HG03354 (cell line): ENCODE measurements around the gene MAP6.

Source experiments
- ATAC-seq: cut with Tn5 transposase; IDR thresholded peaks from one replicate; pipeline ENCODE4 v1.9.1; 2021; ENCODE audit warnings: mild to moderate bottlenecking; ENCODE audit not compliant: unreplicated experiment, poor library complexity, severe bottlenecking

MAP6 gene

DNA sequence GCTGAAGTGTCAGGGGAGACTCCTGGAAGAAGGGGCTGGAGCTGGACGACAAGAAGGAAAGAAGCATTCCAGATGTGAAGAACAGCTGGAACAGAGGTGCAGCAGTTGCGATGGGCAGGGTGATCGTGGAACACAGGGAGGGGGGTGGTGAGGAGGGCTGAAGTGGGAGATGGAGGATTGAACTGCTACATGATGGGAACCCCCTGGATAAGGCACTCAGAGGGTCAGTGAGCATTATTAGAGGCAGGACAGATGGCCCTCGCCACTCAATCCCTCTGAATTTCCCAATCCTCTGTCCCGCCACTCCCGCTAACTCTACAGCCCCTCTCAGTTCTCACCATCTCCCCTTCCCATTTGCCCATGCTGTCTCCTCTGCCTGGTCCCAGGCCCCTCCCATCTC is 92.8 kb downstream of the MAP6 start:
- ATAC-seq: no peak

DNA sequence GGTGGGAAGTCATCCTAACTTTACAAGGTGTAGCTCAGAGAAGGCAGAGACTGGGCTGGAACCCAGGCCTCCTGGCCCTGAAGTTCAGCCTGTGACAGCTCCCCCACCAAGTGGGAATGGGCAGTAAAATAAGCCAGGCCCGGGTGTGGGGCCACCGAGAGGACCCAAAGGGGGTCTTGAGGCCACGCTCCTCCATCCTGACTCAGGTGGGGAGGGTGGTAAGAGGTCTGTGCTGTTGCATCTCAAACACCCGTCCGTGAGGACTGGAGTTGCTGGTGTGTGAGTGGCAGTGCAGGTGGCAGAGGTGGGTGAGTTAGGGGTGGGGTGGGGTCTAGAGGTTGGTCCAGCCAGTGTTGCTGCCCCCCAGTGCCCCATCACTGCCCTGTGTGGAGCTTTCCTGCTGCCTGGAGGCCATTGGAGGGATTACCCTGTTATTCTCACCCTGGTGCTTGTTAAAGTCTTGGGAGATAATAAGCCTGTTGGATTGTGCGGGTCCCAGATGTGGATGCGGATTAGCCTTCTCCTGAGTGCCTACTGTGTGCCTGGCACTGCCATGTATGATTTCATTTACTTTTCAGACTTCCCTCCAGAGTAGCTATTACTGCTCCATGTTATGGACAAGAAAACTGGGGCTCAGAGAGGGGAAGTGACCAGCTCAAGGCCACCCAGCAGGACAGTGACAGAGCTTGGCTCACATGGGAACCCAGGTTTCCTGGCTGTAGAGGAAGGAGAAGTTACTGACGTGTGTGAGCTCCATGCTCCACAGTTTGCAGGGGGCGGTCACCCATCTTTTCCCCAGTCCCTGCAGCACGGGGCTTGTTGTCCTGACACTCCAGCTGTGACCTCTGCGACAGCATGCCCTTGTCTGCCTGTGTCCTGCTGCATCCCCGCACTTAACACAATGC is 93.9 kb downstream of the MAP6 start:
- no peak for ATAC-seq

GRCh38 chr11:75572744-75573143 is 96.1 kb downstream of the MAP6 start:
- no peak for ATAC-seq

- ATAC-seq: no peak
These were observed 97.2 kb downstream of the MAP6 start for GRCh38 chr11:75571625-75572024.

DNA sequence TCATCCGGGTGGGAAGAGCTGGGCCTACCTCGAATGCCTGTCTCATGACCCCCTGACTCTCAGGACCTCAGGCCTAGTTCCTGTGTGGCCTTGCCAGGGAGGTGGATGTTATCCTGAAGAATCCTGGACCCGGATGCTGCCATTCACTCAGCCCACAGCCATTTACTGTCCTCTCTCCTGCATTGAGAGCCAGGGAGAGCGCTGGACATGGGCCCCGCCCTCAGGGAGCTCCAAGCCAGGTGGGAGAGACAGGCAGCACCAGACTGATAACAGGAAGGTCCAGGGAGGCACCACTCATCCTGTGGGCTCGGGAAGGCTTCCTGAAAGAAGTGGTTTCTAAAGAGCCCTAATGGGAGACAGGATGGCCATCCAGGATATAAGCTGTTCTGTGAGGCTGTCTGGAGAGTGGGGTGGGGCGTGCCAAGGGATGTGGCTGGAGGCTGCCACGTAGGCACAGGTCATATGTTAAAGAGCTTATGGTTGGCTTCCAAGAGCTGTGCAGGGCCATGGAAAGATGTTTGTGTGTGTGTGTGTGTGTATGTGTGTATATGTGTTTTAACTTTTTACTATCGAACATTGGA is 98.2 kb downstream of the MAP6 start:
- ATAC-seq: no peak

- no peak for ATAC-seq
These were observed 100.1 kb downstream of the MAP6 start for GRCh38 chr11:75568616-75569219.

- no peak for ATAC-seq
These were observed 100.9 kb downstream of the MAP6 start for GRCh38 chr11:75567971-75568370.

DNA sequence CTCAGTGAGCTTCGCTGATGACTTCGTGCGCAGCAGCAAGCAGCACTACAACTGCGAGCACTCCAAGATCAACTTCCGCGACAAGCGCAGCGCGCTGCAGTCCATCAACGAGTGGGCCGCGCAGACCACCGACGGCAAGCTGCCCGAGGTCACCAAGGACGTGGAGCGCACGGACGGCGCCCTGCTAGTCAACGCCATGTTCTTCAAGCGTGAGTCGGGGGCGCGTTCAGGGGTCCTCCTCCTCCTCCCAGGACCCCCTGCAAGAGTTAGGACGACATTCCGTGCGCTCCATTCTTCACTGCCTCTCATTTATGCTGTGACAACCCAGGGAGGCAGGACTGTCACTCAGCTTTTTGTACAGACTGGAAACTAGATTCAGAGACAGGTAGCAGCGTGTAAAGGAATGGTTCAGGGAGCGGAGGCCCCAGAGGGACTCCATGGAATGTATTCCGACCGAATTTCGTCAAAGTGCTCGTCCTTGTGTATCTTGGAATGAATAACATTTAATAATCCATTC is 102.0 kb downstream of the MAP6 start:
- no peak for ATAC-seq

GRCh38 chr11:75565916-75566762 is 102.7 kb downstream of the MAP6 start:
- ATAC-seq: no peak

DNA sequence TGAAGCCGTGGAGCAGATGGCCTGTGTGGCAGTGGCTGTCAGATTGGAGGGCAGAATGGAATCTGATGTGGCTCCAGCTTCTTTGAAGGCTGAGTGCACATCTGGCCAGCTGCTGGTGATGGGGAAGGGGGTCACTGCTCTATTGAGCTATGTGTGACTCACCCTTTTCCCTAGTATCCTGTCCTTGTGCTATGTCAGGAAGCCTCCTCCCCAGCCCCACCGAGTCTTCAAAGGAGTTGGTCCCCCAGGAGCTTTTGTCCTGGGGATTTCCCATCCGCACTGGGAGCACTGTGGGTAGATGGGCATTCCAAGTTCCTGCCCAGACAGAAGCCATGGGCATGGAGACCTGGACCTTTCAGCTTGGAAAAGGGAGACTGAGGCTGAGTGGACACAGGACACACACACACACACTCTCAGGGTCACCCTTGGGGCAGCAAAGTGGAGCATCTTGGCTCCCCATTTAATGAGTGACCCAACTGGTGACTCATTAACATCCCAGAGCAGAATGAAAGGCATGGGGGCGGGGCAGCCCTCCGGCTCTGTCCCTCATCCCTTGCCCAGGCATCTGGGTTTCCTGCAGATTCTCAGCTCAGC is 103.5 kb downstream of the MAP6 start:
- ATAC-seq: no peak

GRCh38 chr11:75563978-75564552 is 104.8 kb downstream of the MAP6 start:
- no peak for ATAC-seq

GRCh38 chr11:75563501-75563977 is 105.3 kb downstream of the MAP6 start:
- no peak for ATAC-seq

GRCh38 chr11:75562836-75563484 is 105.9 kb downstream of the MAP6 start:
- no peak for ATAC-seq

- ATAC-seq: peak; percentile 79
These were observed 106.6 kb downstream of the MAP6 start, which contains the start of gene SERPINH1 for GRCh38 chr11:75562048-75562835. TSS of gene SERPINH1 (plus strand) at chr11:75562253. CDS start at chr11:75566350, 4,097 bp downstream.

DNA sequence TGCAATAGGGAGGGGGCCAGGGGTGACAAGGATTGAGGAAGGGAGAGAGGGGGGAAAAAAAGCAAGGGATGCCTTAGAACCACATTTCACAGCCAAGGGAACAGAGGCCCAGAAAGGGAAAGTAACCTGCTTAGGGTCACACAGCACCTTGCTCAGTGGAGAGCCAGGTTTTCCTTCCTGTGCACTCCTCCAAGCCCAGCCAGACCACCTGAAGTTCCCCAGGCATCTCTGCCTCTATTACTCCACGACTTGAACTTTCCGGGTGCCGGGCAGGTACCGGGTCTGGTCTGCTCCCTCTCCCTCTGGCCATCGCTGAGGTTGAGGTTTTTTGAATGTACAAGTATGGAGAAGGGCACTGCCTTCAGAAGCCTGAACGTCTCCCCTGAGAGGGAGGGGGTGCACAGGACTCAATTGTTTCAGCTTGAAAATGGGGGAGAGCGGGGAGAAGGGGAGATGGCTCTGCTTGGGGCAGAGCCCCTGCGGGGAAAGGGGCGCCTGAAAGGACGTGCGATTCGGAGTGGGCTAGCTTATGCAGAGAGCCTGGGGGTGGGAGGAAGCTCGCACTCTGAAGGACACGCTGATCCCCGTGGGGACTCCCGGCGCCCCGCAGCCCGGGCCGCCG is 107.3 kb downstream of the MAP6 start:
- ATAC-seq: peak; percentile 8

DNA sequence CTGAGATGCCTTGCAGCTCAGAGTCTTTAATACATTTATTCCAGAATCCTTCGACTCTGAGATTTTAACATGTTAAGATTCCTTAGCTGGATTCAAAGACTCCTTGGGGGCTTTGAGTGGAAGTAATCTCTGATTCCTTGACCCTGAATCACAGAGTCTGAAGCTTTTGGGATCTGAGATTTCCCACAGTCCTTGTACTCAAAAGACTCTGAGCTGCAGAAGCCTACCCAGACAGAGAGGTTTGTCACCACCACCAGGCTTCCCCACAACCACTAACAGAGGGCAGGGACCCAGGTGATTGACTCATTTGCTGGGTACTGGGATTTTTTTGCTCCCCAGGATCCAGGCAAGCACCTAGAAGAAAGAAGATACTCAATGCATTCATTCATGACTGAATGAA is 108.2 kb downstream of the MAP6 start:
- ATAC-seq: no peak
